Measurements from ENCODE around the gene LMBR1L. TPM values are rescaled to one million over a fixed set of nuclear protein-coding genes. Genes with fewer than 3 reads are reported as not detected.
A peak's percentile ranks its signal among the peaks of the same experiment; 100 is the strongest.

Gene LMBR1L
- total RNA-seq, 2 donors from 2014 or later, result 56.8 to 105 TPM

DNA sequence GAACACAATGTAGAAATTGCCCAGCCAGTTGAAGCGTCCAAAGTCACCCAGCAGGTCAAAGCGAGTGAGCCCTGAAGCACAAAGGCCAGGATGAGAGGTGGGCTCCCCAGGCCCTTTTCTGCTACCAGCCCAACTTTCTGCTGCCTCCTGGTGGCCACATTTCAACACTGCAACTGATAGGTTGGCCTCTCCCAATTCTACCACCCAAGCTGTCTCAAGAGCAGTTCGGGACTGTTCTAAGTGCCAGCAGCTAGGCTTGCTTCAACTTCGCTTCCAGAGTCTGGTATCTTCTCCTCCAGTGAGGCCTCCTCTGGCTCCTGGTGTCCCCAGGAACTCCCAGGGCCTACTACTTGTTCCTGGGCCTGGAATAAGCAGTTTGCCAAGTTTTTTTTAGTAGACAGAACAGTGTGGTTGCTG lies 12.6 kb downstream of the LMBR1L start:
- Mint-ChIP-seq H3K4me1 (peaks cover 8% of the 10 kb centered on the region), H3K9me3 (no peaks in the 10 kb centered on the region), H3K36me3 (ENCODE audit: low read depth) (peaks cover 69% of the 10 kb centered on the region), H3K27me3 (peaks cover 18% of the 10 kb centered on the region), H3K27ac (no peak overlapping the region), H3K4me3 (no peak overlapping the region)
- ATAC-seq (replicated peaks), result peak; percentile 58

DNA sequence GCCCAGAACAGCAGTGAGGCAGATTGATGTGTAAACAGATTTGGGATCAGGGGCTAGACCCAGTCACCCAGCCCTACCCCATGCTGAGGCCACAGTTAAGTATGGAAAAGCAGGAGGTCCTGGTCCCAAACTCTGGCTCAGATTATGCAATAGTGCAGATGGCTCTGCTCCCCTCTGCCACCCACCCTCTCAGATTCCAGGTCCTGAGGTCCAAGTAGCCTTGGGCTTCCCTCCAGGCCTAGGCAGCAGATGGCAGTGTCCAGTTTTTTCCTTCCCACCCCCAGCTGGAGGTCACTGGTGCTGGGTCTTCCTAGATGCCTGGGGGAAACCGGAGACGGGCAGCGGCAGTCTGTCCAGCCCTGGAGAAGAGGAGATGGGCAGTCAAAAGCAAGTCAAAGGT lies 13.3 kb downstream of the LMBR1L start:
- H3K4me1 Mint-ChIP-seq, result peaks cover 8% of the 10 kb centered on the region
- no peak overlapping the region for H3K27ac Mint-ChIP-seq
- H3K36me3 Mint-ChIP-seq (ENCODE audit: low read depth), result peaks cover 68% of the 10 kb centered on the region
- no peak for ATAC-seq (replicated peaks)
- H3K4me3 Mint-ChIP-seq, result no peak overlapping the region
- H3K9me3 Mint-ChIP-seq, result no peaks in the 10 kb centered on the region
- H3K27me3 Mint-ChIP-seq, result peaks cover 21% of the 10 kb centered on the region

DNA sequence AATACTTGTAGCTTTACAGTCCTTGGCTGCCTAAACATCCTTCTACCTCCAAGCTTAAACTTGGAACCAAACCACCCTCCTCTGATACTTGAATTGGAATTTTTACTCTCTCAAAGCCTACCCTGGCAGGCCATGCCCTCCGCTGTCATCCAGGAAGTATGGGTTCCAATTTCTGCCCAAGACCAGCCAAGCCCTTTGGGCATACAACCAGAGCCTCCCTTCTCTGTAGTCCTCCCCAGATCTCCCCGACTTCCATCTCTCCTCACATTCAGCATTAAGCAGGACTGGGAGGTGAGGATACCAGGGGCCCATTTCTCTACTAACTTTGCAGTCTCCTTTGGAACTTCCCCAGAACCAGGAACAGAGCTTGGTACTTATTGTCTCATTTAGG lies 15.7 kb downstream of the LMBR1L start:
- Mint-ChIP-seq H3K4me3 (peak overlapping the region; percentile 6), H3K4me1 (peaks cover 13% of the 10 kb centered on the region), H3K27ac (no peak overlapping the region), H3K36me3 (ENCODE audit: low read depth) (peaks cover 56% of the 10 kb centered on the region), H3K27me3 (peaks cover 36% of the 10 kb centered on the region), H3K9me3 (no peaks in the 10 kb centered on the region)
- no peak for ATAC-seq (replicated peaks)

DNA sequence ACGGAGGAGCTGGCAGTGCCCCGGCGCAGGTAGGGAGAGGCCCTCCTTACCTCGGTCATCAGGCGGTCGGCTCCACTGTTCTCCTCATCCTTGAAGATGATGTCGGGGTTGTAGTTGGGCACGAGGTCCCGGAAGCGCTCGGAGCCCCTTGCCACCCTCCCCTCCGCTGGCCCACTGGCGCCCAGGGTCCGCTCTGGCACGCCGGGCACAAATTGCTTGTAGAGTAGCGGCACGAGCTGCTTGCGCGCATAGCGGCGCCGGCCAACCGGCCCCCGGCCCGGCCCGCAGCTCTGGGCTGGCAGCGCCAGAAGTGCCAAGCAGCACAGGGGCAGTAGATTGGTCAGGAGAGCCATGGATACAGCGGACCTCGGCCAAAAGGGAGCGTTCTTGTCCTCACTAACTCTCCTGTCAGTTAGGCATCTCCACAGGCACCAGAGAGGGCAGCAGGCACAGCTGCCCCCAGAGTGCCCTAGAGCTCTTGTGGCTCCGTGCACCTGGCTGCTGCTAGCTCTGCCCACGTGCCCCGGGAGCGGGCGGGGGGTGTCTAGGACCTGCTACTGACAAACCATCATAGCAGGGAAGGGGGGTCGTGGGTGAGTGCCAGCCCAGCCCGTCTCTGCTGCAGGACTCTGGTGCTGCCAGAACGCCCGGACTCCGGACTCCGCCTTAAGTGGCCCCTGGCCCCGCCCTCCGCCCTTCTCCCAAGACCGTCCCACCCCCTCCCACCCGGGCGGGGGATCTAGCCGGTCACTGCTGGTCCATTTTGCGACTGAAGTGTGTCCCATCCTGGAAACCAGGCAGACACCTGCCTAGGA lies 16.3 kb downstream of the LMBR1L start, which contains the start of gene DHH:
TSS of gene DHH (minus strand) at position 642 of the 815 bp plus-strand sequence. CDS start at position 353, 289 bp downstream.
- Mint-ChIP-seq H3K9me3 (no peaks in the 10 kb centered on the region), H3K36me3 (ENCODE audit: low read depth) (peaks cover 50% of the 10 kb centered on the region), H3K27ac (no peak within 1 kb of the TSS), H3K4me1 (peaks cover 13% of the 10 kb centered on the region), H3K4me3 (peak within 1 kb of the TSS; percentile 25), H3K27me3 (peaks cover 36% of the 10 kb centered on the region)
- no peak for ATAC-seq (replicated peaks)

DNA sequence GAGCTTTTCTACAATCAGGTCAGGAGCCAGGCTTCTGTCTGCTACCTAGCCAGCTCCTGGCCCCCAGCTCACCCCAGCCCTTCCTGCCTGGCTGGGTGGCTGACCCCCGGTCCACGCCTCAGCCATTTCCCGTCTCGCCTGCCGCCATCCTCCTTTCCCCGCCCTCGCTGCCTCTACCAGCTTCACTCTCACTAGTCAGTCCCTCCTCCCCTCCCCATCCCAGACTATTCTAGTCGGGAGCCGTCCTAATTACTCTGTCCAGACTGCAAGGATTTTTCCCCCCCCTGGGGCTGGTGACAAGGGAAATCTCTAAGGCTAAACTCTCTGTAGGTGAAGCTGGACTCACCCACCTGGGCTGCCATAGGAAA lies 16.9 kb downstream of the LMBR1L start:
- H3K9me3 Mint-ChIP-seq, result no peaks in the 10 kb centered on the region
- ATAC-seq (replicated peaks), result no peak
- H3K27ac Mint-ChIP-seq, result no peak overlapping the region
- peaks cover 45% of the 10 kb centered on the region for H3K36me3 Mint-ChIP-seq (ENCODE audit: low read depth)
- peaks cover 13% of the 10 kb centered on the region for H3K4me1 Mint-ChIP-seq
- peaks cover 37% of the 10 kb centered on the region for H3K27me3 Mint-ChIP-seq
- peak overlapping the region; percentile 25 for H3K4me3 Mint-ChIP-seq

DNA sequence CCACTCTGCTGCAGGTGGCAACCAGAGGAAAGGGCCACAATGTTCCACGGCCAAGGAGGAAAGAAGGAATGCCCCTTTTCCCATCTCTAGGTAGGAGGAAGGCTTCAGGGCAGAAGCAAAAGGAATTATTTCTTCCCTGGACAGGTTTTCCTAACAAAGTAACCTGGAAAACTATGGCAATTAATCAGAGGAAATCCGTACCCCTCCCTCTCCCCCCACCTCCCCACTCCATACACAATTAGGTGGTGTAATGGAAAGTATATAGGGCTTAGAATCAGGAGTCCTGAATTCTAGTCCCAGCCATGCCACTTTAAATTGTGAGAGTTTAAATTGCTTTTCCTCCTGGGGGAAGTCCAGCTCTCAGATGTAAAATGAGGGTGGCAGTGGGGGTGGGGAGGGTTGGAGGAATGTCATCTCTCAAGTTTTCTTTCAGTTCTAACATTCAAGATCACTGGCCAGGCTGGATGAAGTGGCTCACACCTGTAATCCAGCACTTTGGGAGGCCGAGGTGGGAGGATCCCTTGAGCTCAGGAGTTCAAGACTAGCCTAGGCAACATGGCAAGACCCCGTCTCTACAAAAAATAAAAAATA lies 17.7 kb downstream of the LMBR1L start:
- H3K27ac Mint-ChIP-seq, result no peak overlapping the region
- H3K27me3 Mint-ChIP-seq, result peaks cover 42% of the 10 kb centered on the region
- no peaks in the 10 kb centered on the region for H3K9me3 Mint-ChIP-seq
- H3K36me3 Mint-ChIP-seq (ENCODE audit: low read depth), result peaks cover 36% of the 10 kb centered on the region
- H3K4me3 Mint-ChIP-seq, result no peak overlapping the region
- no peak for ATAC-seq (replicated peaks)
- peaks cover 13% of the 10 kb centered on the region for H3K4me1 Mint-ChIP-seq

DNA sequence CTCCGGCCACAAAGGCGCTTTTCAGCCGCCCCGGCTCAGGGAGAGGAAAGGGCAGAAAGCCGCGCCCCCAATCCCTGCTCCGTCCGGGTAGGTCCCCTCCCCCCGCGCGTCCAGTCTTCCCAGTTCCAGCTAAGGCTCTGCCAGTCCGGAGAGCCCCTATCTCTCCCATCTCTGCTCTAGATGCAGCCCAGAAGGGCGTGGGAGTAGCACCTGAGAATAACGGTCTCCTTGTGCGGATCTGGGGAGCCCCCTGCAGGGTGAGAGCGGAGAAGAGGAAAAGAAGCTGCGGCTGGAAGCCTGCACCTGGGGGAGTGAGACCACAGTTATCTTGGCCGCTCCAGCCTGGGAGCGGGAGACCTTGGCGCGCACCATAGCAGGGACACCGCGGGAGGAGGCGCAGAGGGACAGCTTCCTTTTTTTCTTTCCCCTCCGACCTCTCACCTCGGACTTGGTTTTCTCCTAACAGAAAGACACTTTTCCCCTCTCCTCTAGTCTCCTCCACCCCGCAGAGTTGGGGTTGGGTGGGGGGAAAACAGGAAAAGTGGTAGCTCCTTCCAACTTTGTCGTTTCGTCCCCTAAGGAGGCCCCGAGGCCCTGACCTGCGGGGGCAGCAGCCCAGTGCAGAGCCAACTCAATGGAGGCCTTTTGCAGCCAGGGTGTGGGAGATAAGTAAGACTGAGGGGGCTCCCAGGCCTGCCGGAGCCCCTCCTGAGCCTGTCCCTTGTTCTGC lies 18.4 kb downstream of the LMBR1L start:
- Mint-ChIP-seq H3K27ac (no peak overlapping the region), H3K27me3 (peaks cover 42% of the 10 kb centered on the region), H3K4me3 (peak overlapping the region; percentile 69), H3K36me3 (ENCODE audit: low read depth) (peaks cover 33% of the 10 kb centered on the region), H3K9me3 (no peaks in the 10 kb centered on the region), H3K4me1 (peaks cover 13% of the 10 kb centered on the region)
- peak; percentile 33 for ATAC-seq (replicated peaks)

DNA sequence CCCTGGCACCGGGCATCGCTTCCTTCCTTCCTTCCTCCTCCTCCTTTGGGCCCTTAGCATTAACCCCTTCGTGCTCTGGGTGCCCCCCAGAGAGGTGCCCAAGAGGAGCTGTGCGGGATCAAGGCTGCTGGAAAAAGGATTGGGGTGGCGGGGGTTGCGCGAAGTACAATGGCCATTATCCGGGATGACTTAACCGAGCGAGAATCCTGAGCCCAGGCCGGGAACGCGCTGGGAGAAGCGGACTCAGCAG lies 18.9 kb downstream of the LMBR1L start:
- no peak overlapping the region for H3K27ac Mint-ChIP-seq
- no peaks in the 10 kb centered on the region for H3K9me3 Mint-ChIP-seq
- peak overlapping the region; percentile 69 for H3K4me3 Mint-ChIP-seq
- peaks cover 16% of the 10 kb centered on the region for H3K4me1 Mint-ChIP-seq
- peaks cover 28% of the 10 kb centered on the region for H3K36me3 Mint-ChIP-seq (ENCODE audit: low read depth)
- H3K27me3 Mint-ChIP-seq, result peaks cover 42% of the 10 kb centered on the region
- no peak for ATAC-seq (replicated peaks)

DNA sequence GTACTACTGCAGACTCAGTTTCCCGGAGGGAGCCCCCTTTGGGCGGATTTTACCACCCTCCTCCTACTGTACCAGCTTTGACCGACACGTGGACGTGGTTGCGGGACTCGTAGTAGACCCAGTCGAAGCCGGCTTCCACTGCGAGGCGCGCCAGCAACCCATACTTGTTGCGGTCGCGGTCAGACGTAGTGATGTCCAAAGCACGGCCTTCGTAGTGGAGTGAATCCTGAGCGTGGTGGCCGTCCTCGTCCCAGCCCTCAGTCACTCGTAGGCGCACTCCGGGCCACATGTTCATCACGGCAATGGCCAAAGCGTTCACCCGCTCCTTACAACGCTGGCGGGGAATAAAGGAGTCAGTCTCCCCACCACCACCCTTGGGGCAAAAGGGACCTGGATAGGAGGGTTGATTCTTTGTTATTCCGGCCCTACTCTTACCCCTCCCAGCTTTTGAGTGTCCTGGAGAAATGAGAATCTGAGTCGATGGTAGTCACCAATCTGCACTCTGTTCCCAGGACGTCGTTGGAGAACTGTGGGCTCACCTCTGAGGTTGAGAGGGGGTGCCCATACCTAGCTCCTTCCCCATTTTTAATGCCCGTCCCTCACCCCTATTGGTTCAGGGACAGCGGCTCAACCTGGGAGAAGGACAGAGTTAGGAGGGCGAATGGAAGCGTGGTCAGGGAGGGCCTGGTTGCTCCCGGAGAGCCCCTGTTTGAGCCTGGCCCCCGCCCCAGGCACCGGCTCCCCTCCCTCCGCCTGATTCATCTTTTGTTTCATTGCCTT lies 19.4 kb downstream of the LMBR1L start:
- H3K27me3 Mint-ChIP-seq, result peaks cover 42% of the 10 kb centered on the region
- peaks cover 18% of the 10 kb centered on the region for H3K4me1 Mint-ChIP-seq
- H3K4me3 Mint-ChIP-seq, result peak overlapping the region; percentile 69
- H3K27ac Mint-ChIP-seq, result no peak overlapping the region
- ATAC-seq (replicated peaks), result no peak
- H3K36me3 Mint-ChIP-seq (ENCODE audit: low read depth), result peaks cover 23% of the 10 kb centered on the region
- H3K9me3 Mint-ChIP-seq, result no peaks in the 10 kb centered on the region

DNA sequence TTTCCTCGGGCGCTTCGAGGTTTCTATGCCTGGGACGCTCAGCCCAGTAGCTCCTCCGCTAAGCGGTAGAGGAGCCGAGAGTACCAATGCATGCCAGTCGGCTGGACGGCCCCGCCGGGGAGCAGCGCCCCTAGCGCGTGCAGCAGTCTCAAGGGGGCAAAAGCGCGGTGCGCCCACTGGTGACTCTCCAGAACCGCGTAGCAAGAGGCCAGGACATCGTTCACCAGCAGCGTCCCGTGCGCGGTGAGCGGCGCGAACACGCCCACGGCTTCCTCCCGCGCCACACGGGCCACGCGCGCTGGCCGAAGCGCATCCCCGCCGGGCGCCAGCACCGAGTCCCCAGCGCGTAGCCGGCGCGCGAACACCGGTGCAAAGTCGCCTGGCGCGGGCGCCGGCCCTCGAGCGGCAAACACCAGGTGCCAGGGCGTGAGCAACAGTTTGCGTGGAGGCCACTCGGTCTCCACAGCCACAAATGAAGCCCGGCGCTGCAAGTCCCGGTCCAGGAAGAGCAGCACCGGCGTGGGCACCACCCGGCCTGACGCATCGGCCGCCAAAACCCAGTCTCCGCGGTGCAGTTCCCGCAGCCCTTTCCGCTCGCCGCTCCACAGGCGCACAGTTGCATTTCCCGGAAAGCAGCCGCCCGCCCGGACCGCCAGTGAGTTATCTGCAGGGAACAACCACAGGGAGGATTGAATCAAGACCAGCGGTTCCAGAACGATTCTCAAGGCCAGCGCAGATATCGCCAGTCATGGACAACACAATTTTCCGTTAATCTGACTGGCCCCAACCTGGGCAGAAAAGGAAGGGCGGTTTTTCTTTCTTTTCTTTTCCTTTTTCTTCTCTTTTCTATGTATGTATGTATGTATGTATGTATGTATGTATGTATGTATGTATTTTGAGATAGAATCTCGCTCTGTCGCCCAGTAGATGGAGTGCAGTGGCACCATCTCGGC lies 20.6 kb downstream of the LMBR1L start:
- Mint-ChIP-seq H3K4me1 (peaks cover 14% of the 10 kb centered on the region), H3K4me3 (peak overlapping the region; percentile 69), H3K9me3 (no peaks in the 10 kb centered on the region), H3K27ac (no peak overlapping the region), H3K27me3 (peaks cover 36% of the 10 kb centered on the region), H3K36me3 (ENCODE audit: low read depth) (peaks cover 12% of the 10 kb centered on the region)
- peak; percentile 15 for ATAC-seq (replicated peaks)

DNA sequence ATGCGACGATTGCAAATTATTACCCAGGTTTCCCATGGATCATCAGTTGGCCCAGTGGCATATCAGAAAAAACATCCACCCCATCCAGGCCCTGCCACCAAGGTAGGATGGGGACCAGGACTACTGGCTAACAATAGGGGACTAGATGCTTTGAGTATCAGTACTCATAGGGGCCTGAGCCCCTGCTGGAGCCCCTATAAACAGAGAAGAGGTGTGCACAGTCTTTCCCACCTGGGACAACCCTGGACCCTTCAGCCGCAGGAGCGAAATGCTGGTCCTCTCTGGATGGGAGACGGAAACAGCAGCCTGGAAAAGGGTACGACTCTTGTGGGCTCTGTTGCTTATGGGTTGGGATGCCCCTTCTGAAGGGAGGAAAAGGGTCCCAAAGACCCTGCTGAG lies 21.7 kb downstream of the LMBR1L start:
- Mint-ChIP-seq H3K27me3 (peaks cover 31% of the 10 kb centered on the region), H3K4me1 (peaks cover 11% of the 10 kb centered on the region), H3K36me3 (ENCODE audit: low read depth) (peaks cover 9% of the 10 kb centered on the region)

DNA sequence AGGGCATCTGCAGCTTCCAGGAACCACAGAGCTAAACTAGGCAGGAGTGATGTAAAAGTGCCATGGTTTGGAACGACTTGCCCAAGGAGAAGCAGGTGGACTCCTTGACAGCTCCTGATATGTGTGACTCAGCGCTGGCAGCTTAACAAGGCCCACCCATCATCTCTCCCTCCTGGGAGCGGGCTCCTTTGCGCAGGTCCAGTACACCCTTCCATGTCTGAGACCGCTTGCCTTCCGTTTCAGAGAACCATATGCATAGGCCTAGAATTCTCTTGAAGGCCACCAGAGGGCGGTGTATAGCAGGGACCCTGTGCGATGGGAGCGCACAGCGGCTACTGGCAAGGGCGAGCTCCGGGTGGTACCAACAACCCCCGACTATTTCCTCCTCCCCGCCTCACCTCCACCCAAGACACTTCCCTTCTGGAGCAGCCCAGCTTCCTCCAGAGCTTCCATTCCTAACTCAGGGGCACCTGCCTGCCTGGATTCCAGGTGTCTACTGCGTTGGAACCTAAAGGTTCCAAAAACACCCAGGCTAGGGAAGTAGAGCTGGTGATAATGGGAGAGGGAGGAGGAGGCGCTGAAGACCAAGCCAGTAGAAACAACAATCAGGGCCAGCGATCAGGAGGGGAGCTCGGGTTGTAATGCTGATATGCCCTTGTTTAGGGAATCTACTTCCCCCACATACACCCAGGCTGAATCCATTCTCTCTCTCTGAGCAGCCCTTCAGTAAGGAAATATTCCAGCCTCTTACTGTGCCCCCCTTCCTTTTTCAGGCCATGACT lies 22.3 kb downstream of the LMBR1L start:
- Mint-ChIP-seq H3K27ac (no peak overlapping the region), H3K27me3 (peaks cover 25% of the 10 kb centered on the region), H3K4me3 (peak overlapping the region; percentile 32), H3K4me1 (peaks cover 11% of the 10 kb centered on the region), H3K36me3 (ENCODE audit: low read depth) (peaks cover 9% of the 10 kb centered on the region), H3K9me3 (no peaks in the 10 kb centered on the region)
- ATAC-seq (replicated peaks), result peak; percentile 91

More for the DNA sequence above, 21.7 kb downstream of the LMBR1L start:
- Mint-ChIP-seq H3K9me3 (no peaks in the 10 kb centered on the region), H3K4me3 (peak overlapping the region; percentile 32), H3K27ac (no peak overlapping the region)
- no peak for ATAC-seq (replicated peaks)

DNA sequence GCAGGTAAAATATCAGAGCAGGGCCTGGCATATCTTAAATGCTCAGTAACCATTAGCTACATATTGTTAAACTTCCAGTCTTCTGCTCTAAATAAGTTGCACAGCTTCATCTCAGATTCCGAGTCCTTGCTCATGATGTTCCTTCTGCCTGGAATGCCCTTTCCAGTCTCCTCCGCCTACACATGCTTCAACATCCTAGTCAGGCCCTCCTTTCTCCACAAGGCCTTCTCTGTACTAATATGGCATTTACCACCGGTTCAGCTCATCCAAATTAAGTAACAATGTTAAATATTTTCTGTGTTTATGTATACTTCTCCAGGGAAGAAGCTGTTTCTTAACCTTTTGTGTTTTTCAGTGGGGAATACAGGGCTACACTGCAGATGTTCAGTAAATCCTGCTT lies 24.5 kb downstream of the LMBR1L start:
- H3K27me3 Mint-ChIP-seq, result peaks cover 17% of the 10 kb centered on the region
- ATAC-seq (replicated peaks), result no peak
- H3K9me3 Mint-ChIP-seq, result no peaks in the 10 kb centered on the region
- peaks cover 8% of the 10 kb centered on the region for H3K36me3 Mint-ChIP-seq (ENCODE audit: low read depth)
- H3K4me1 Mint-ChIP-seq, result peaks cover 11% of the 10 kb centered on the region
- no peak overlapping the region for H3K4me3 Mint-ChIP-seq
- no peak overlapping the region for H3K27ac Mint-ChIP-seq
